ENCODE results near the gene ARHGEF4.

Gene ARHGEF4

GRCh38 chr2:130976591-130977237 is 140.0 kb downstream of the ARHGEF4 start:
- no peaks in the 10 kb centered on the region for H3K9me2 ChIP-seq (replicated peaks; ENCODE audit: low read depth, low read length)
- H3F3A ChIP-seq (ENCODE audit: low read depth): no peaks in the 10 kb centered on the region

GRCh38 chr2:130977461-130978050 is 140.8 kb downstream of the ARHGEF4 start:
- Histone ChIP-seq H3K9me2 (replicated peaks; ENCODE audit: low read depth, low read length) (no peaks in the 10 kb centered on the region), H2AFZ (ENCODE audit: low read length) (no peak overlapping the region)
- TF ChIP-seq EZH2phosphoT487 (IDR thresholded peaks at IDR 0.05; ENCODE audit: borderline replicate concordance) (no peak), CTCF (conservative IDR thresholded peaks at IDR 0.05; ENCODE audit: low read length) (no peak)

More at GRCh38 chr2:130976591-130977237, 140.0 kb downstream of the ARHGEF4 start:
- Histone ChIP-seq H2AFZ (ENCODE audit: low read length) (no peak overlapping the region), H3K27me3 (ENCODE audit: insufficient read depth, low read length, poor library complexity, severe bottlenecking) (no peaks in the 10 kb centered on the region), H3K4me2 (ENCODE audit: low read depth, low read length, poor library complexity, severe bottlenecking) (no peak overlapping the region), H3K79me2 (ENCODE audit: insufficient read depth, low read length) (no peaks in the 10 kb centered on the region), H3K36me3 (ENCODE audit: insufficient read depth, low read length) (no peaks in the 10 kb centered on the region), H3K9ac (ENCODE audit: low read depth, low read length, poor library complexity, severe bottlenecking) (no peak overlapping the region), H3K4me1 (ENCODE audit: insufficient read depth, low read length, poor library complexity, severe bottlenecking) (no peaks in the 10 kb centered on the region), H3K4me3 (ENCODE audit: low read length, poor library complexity, severe bottlenecking) (no peak overlapping the region), H4K20me1 (ENCODE audit: insufficient read depth, low read length, poor library complexity, severe bottlenecking) (no peaks in the 10 kb centered on the region), H3K9me3 (ENCODE audit: insufficient read depth, low read depth, low read length) (peaks cover 8% of the 10 kb centered on the region; the same call in 1 of the 2 replicates)
- TF ChIP-seq CTCF (conservative IDR thresholded peaks at IDR 0.05; ENCODE audit: low read length) (no peak), EZH2phosphoT487 (IDR thresholded peaks at IDR 0.05; ENCODE audit: borderline replicate concordance) (no peak)

GRCh38 chr2:130981667-130982066 is 145.0 kb downstream of the ARHGEF4 start:
- H3K9me2 ChIP-seq (replicated peaks; ENCODE audit: low read depth, low read length): no peaks in the 10 kb centered on the region
- peaks cover 8% of the 10 kb centered on the region; the same call in 1 of the 2 replicates for H3K9me3 ChIP-seq (ENCODE audit: insufficient read depth, low read depth, low read length)
- peaks cover 5% of the 10 kb centered on the region for H3K4me1 ChIP-seq (ENCODE audit: insufficient read depth, low read length, poor library complexity, severe bottlenecking)
- H3K4me3 ChIP-seq (ENCODE audit: low read length, poor library complexity, severe bottlenecking): no peak overlapping the region
- H3K27me3 ChIP-seq (ENCODE audit: insufficient read depth, low read length, poor library complexity, severe bottlenecking): no peaks in the 10 kb centered on the region
- H3F3A ChIP-seq (ENCODE audit: low read depth): no peaks in the 10 kb centered on the region
- no peaks in the 10 kb centered on the region for H3K36me3 ChIP-seq (ENCODE audit: insufficient read depth, low read length)
- no peak overlapping the region for H3K9ac ChIP-seq (ENCODE audit: low read depth, low read length, poor library complexity, severe bottlenecking)
- H3K4me2 ChIP-seq (ENCODE audit: low read depth, low read length, poor library complexity, severe bottlenecking): no peak overlapping the region
- TF ChIP-seq EZH2phosphoT487 (IDR thresholded peaks at IDR 0.05; ENCODE audit: borderline replicate concordance): no peak
- no peaks in the 10 kb centered on the region for H3K79me2 ChIP-seq (ENCODE audit: insufficient read depth, low read length)
- H2AFZ ChIP-seq (ENCODE audit: low read length): no peak overlapping the region
- H4K20me1 ChIP-seq (ENCODE audit: insufficient read depth, low read length, poor library complexity, severe bottlenecking): no peaks in the 10 kb centered on the region

More at GRCh38 chr2:130977461-130978050, 140.8 kb downstream of the ARHGEF4 start:
- no peaks in the 10 kb centered on the region for H3K4me1 ChIP-seq (ENCODE audit: insufficient read depth, low read length, poor library complexity, severe bottlenecking)
- no peak overlapping the region for H3K9ac ChIP-seq (ENCODE audit: low read depth, low read length, poor library complexity, severe bottlenecking)
- H3F3A ChIP-seq (ENCODE audit: low read depth): no peaks in the 10 kb centered on the region
- H3K36me3 ChIP-seq (ENCODE audit: insufficient read depth, low read length): no peaks in the 10 kb centered on the region
- no peak overlapping the region for H3K4me2 ChIP-seq (ENCODE audit: low read depth, low read length, poor library complexity, severe bottlenecking)
- H3K4me3 ChIP-seq (ENCODE audit: low read length, poor library complexity, severe bottlenecking): no peak overlapping the region
- no peaks in the 10 kb centered on the region for H3K27me3 ChIP-seq (ENCODE audit: insufficient read depth, low read length, poor library complexity, severe bottlenecking)
- H3K79me2 ChIP-seq (ENCODE audit: insufficient read depth, low read length): no peaks in the 10 kb centered on the region
- H4K20me1 ChIP-seq (ENCODE audit: insufficient read depth, low read length, poor library complexity, severe bottlenecking): no peaks in the 10 kb centered on the region
- H3K9me3 ChIP-seq (ENCODE audit: insufficient read depth, low read depth, low read length): peaks cover 8% of the 10 kb centered on the region; the same call in 1 of the 2 replicates

Data from Loucy (cell line).